SKM-1 treated with dmso at 0.1 percent for 144 hours (cell line): ENCODE results near the gene GNAS-AS1.

Source experiments
- DNase-seq: peaks from one replicate; lab custom pipeline; 2025; ENCODE audit not compliant: unreplicated experiment; lab: John Stamatoyannopoulos, UW

The GNAS-AS1 gene

GRCh38 chr20:58787211-58788005, 63.3 kb downstream of the GNAS-AS1 start:
- no peak for DNase-seq

- no peak for DNase-seq
Measured at GRCh38 chr20:58784321-58785074, 66.2 kb downstream of the GNAS-AS1 start.

- no peak for DNase-seq
Measured at GRCh38 chr20:58783511-58784011, 67.1 kb downstream of the GNAS-AS1 start.

GRCh38 chr20:58781138-58781537, 69.6 kb downstream of the GNAS-AS1 start:
- no peak for DNase-seq

GRCh38 chr20:58778760-58779159, 71.9 kb downstream of the GNAS-AS1 start:
- DNase-seq: no peak

- no peak for DNase-seq
Measured at GRCh38 chr20:58777657-58778056, 73.0 kb downstream of the GNAS-AS1 start.

- DNase-seq: no peak
Measured at GRCh38 chr20:58776109-58776508, 74.6 kb downstream of the GNAS-AS1 start.

GRCh38 chr20:58775371-58775770, 75.3 kb downstream of the GNAS-AS1 start:
- no peak for DNase-seq

- no peak for DNase-seq
Measured at GRCh38 chr20:58774667-58775263, 75.9 kb downstream of the GNAS-AS1 start.

- no peak for DNase-seq
Measured at GRCh38 chr20:58774214-58774613, 76.5 kb downstream of the GNAS-AS1 start.

- no peak for DNase-seq
Measured at GRCh38 chr20:58772786-58773185, 77.9 kb downstream of the GNAS-AS1 start.
